HG03280 (cell line): ENCODE data around the gene KCP.
A peak's percentile ranks its signal among the peaks of the same experiment; 100 is the strongest.

Experiments
- ATAC-seq: cut with Tn5 transposase; IDR thresholded peaks from one replicate; pipeline ENCODE4 v1.9.1; 2021; ENCODE audit warnings: mild to moderate bottlenecking, moderate library complexity; ENCODE audit not compliant: unreplicated experiment

Gene KCP

GRCh38 chr7:128888756-128889095 lies 21.8 kb downstream of the KCP start:
- no peak for ATAC-seq

- ATAC-seq: no peak
Observed at GRCh38 chr7:128888039-128888755, 22.3 kb downstream of the KCP start.

DNA sequence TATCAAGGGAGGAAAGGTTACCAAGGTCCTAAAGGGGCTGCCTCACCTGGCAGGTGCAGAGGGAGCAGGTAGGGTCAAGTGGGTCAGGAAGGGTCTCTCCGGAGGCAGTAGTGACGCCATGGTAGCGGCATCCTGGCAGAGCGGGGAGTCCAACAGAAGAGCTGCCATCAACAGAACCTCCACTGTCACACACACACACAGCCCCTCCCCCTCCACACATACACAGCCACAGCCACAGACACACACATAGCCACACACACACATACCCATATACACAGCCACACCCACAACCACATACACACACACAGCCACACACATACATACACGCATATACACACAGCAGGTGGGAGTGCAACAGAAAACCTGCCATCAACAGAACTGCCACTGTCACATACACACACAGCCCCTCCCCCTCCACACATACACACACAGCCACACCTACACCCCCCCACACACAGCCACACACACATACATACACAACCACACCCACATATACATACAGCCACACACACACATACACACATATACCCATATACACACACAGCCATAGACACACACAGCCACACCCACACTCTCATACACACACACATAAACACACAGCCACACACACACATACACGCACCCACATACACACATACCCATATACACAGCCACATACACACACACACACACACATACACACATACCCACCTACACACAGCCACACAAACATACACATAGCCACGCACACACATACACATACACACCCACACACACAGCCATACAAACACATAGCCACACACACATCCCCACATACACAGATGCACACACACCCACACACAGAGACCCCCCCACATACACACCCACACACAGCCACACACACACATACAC lies 23.1 kb downstream of the KCP start:
- ATAC-seq: no peak

DNA sequence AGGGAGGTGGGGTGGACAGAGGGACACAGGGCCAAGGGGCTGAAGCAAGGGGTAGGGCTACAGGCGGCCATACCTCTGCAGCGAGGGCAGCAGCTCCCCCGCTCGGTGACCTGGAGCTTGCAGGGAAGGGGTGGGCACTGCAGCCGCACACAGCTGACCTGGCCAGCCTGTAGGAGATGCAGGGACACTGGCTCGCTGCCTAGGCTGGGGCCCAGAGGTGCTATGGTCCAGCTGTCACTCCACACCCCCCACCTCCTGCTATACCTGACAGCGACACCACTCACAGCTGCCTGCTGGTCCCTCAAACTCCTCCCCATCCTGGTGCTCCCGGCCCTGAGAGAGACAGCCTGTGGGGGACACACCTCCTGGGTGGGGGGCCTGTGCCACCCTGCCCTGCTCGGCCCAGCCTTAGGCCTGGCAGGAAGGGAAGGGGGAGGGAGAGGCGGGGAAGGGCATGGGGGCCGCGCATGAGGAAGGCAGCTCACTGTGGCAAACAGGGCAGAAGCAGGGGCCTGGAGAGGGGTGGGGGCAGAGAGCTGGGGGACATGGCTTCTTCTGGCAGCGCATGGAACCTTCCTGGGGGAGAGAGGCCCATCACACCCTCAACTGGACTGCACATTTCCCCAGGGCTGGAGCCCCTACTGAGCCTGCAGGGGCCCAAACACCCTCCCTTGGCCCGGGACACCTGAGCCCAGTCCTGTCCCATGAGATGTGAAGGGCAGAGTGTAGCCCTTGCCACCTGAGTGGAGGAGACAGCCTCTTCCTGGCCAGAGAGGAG lies 23.9 kb downstream of the KCP start:
- ATAC-seq: no peak

GRCh38 chr7:128885370-128886187 lies 24.9 kb downstream of the KCP start:
- ATAC-seq: no peak

- ATAC-seq: no peak
Observed at GRCh38 chr7:128884561-128885369, 25.7 kb downstream of the KCP start.

GRCh38 chr7:128883622-128884448 lies 26.7 kb downstream of the KCP start:
- peak; percentile 63 for ATAC-seq

DNA sequence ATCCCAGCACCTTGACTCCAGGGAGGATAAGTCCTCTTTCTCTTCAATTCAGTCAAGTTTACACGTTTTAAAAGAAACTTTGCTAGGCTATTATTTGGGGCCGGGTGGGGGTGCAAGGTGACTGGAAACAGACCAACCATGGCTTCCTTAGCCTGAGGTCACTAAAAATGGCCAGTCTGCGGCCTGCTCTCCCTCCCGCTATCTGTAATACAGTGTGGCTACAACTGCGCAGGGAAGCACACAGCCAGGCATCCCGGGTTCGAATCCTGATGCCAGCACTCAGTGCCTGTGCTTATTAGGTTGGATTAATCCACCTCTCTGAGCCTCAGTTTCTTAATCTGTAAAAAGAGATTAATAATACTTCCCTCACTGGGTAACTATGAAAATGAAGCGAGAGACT lies 28.4 kb downstream of the KCP start:
- ATAC-seq: no peak

- no peak for ATAC-seq
Observed at GRCh38 chr7:128881458-128882125, 28.9 kb downstream of the KCP start.

- ATAC-seq: no peak
Observed at GRCh38 chr7:128880791-128881457, 29.6 kb downstream of the KCP start.

- ATAC-seq: no peak
Observed at GRCh38 chr7:128879939-128880746, 30.4 kb downstream of the KCP start.

GRCh38 chr7:128879461-128879938 lies 31.0 kb downstream of the KCP start:
- ATAC-seq: no peak

- no peak for ATAC-seq
Observed at GRCh38 chr7:128878226-128879105, 32.0 kb downstream of the KCP start.

DNA sequence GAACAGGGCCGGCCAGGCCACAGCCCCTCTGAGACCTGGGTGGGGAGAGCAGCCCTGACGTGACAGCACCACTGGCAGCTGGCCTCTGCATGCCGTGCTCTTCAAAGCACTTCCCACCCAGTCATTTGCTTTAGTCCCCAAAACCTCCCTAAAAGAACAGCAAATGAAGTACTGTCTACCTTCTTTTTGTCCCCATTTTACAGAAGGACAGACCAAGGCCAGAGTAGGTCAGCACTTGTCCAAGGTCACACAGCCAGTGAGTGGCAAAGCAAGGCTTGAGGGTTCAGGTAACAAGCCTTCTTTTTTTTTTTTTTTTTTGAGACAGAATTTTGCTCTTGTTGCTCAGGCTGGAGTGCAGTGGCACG lies 32.8 kb downstream of the KCP start:
- ATAC-seq: no peak

GRCh38 chr7:128876978-128877755 lies 33.3 kb downstream of the KCP start:
- ATAC-seq: no peak
